ENCODE results near the gene ATP2A2. TPM values are rescaled to one million over a fixed set of nuclear protein-coding genes. Genes with fewer than 3 reads are reported as not detected.

The ATP2A2 gene
- 3,087 TPM for total RNA-seq
- long read RNA-seq, partial matches to known transcripts = 820 of 1,072 reads
- long read RNA-seq, other reads (novel, unspliced or antisense) = 251 of 1,072 reads

DNA sequence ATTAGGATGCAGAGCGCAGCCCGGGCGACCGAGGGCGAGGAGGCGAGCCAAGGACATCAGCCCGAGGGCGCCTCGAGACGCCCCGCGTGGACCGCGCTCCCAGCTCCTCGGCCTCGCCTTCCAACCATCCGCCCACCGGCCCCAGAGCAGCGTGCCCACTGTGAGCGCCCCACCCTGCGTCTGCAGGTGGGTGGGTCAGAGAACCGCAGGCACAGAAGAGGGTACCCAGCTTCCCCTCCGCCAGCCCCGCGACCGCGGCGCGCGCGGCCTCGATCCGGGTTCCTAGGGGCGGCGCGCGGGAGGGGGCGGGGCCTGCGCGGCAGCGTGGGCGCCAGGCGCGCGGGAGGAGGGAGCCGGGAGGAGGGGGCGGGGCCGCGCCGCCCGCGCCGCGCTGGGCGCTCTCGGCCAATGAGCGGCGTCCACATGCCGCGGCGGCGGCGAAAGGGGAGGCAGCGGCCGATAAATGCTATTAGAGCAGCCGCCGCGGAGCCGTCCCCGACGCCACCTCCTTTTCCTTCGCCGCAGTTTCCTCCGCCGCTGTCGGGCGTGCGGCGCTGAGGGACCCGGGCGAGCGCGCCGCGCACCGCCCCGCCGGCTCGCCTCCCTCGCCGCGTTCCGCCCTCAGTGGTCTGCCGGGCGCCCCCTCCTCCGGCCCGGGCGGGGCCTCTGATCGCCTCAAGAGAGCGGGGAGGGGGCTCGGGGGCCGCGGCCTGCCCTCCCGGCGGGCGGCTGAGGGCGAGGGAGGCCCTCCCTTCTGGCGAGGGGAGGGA, at the start of gene ATP2A2:
Gene ATP2A2 (plus strand): TSS at position 469 of the 770 bp plus-strand sequence. CDS start 543 bp downstream, outside the sequence.
- ATAC-seq (ENCODE audit: poor library complexity) = peak; percentile 89

DNA sequence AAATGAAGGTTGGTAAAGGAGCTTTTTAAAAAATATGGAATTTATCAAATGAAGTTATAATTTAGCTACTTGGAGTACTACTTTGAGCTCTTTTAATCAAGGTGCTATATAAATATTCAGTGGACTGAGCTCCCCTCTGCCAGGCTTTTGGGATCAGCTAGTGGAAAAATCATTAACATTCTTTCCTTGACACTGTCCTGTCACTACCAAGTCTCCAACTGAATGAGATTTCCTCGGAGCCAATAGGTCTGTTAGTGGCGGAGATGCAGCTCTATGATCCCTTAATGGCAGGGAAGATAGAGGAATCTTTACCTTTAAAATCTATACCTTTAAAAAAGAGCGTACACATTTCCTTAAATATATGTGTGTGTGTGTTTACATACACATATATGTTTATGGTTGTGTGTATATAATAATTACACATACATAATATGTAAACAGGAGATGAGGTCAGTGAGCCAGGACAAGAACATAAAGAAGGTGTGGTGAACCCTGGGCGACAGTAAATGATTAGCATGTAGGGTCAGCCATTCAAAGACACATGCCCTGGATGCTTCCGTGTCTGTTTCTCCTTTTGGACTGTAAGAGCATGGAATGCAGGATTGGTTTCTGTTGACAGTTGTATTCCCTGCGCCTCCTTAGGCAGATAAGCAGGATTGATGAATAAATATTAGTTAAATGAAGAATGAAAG, 47.7 kb upstream of the ATP2A2 start:
- intact Hi-C loops (cut with DNase I) = no loop called here
- DNase-seq (no peak), ATAC-seq (ENCODE audit: poor library complexity) (peak; percentile 51)

More for the DNA sequence above, at the start of gene ATP2A2:
- peak; percentile 95 for DNase-seq
- intact Hi-C loops (cut with DNase I) = loop anchor here (5.0 kb wide), 2 partner anchors 34 to 59 kb away; no protein-coding TSS in a partner anchor

DNA sequence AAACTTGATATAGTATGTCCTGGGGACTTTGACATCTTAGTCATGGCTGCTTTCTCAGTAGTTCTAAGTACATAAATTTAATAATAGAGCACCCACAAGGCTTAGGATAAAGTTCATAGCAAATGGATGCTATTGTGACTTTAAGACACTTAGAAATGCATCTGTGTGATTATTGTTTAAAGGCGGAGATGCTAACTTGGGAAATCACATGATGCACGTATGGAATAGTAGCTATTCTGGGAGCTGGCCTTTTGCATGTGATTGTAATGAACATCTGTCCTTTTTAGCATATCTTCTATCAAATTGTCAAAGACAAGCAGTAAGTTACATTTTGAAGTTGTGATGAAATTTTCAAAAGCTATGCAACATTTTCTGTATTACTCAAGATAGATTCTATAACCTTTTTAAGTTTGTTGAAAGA, 46.7 kb upstream of the ATP2A2 start:
- intact Hi-C loops (cut with DNase I) = no loop called here
- ATAC-seq (ENCODE audit: poor library complexity) (peak; percentile 13), DNase-seq (no peak)

DNA sequence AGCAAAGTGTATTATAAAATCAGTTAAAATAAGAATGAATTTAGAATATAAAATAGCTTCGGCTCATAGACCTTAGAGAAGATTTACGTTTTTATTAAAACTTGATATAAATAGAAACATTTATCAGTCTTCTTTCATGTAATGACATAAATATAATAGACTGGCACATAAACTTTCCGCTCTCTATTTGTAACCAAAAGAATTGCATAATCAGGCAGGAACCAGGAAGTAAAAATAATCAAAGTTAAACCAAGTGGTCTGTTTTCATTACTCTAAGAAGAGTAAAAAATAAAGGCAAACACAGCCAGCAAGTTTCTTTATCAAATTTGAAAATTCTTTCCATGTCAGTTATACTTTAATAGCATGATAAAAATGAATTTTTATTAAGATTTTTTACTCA, 46.3 kb upstream of the ATP2A2 start:
- no peak for DNase-seq
- intact Hi-C loops (cut with DNase I) = no loop called here
- peak; percentile 60 for ATAC-seq (ENCODE audit: poor library complexity)

DNA sequence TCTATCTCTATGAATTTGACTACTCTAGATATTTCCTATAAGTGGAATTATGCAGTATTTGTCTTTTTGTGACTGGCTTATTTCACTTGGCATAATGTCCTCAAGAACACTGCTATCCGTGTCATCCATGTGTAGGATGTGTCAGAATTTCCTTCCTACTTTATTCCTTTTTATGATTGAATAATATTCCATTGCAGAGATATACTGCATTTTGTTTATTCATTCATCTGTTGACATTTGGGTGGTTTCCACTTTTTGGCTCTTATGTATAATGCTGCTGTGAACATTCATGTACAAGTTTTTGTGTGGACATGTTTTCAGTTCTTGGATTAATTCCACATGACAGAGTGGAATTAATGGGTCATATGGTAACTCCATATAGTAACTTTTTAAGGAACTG, 45.7 kb upstream of the ATP2A2 start:
- intact Hi-C loops (cut with DNase I) = no loop called here
- no peak for ATAC-seq (ENCODE audit: poor library complexity)

DNA sequence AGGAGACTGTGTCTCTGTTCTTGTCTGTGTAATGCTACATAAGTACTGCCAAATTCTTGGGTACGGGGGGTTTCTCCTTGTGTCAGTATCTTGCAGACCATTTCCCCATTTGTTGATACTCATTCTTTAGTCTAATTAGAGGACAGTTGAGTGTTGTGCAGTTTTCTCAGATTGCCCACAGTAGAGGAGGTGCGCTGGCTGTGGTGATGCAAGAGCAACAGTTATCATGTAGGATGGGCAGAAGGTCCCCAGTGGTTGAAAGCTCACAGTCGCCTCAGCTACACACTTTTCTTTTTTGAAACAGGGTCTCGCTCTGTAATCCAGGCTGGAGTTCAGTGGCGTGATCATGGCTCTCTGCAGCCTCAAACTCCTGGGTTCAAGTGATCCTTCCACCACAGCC, 37.8 kb upstream of the ATP2A2 start:
- ATAC-seq (ENCODE audit: poor library complexity) = no peak
- intact Hi-C loops (cut with DNase I) = no loop called here
- no peak for DNase-seq

More for the DNA sequence above, 45.7 kb upstream of the ATP2A2 start:
- no peak for DNase-seq

DNA sequence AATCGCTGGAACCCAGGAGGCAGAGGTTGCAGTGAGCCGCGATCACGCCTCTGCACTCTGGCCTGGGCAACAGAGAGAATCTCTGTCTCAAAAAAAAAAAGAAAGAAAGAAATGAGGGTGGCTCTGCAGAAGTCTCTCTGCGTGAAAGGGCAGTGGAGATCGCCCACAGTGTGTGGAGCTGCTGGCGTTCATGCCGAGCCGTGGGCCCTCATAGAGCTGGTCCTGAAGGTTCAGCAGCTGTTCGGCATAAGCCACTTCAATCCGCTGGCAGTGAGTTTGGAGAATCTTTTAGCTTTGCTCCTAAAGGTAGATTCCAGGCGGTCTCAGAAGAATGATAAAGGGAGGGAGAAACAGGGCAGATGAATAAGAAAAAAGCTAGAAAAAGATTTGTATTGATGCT, 36.7 kb upstream of the ATP2A2 start:
- no peak for DNase-seq
- intact Hi-C loops (cut with DNase I) = no loop called here
- peak; percentile 17 for ATAC-seq (ENCODE audit: poor library complexity)

DNA sequence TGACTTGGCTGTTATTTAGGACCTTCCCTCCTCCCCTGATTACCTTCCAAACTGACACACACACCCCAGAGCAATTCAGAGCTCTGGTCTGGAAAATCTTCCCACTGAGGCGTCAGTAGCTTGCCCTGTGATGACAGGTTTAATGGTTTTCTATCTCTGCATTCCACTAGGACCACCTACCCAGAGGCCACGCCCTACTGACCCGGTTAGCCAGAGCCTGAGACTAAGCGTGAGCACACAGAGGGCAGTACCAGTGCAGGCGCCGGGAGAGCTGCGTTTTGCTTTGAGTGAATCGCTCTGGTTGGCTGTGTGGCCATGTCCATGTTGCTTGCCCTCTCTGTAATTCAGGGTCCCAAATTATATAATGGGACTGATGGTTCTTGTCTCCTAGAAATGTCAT, 36.2 kb upstream of the ATP2A2 start:
- intact Hi-C loops (cut with DNase I) = loop anchor here (5.0 kb wide), 2 partner anchors 37 to 138 kb away; partner anchors contain the start of gene ATP2A2
- ATAC-seq (ENCODE audit: poor library complexity) = peak; percentile 70
- peak; percentile 86 for DNase-seq

DNA sequence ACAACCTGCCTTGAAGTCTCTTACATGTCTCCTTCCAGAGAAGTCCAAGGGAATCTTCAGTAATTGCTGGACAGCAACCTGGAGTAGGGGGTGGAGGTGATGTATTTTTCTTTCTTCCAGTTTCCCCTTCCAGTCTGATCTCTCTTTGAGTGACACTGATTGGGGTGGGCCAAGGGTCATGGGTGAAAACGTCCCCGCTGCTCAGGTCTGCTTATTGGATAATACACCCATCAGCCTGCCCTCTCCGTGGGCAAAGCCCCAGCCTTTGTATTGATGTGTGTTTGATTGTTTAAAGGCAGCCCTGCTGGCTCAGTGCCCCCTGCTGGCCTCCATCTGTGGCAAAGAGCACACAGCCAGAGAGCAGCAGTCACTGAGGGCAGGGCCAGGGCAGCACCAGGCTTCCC, 35.7 kb upstream of the ATP2A2 start:
- DNase-seq = peak; percentile 83
- peak; percentile 36 for ATAC-seq (ENCODE audit: poor library complexity)
- intact Hi-C loops (cut with DNase I) = loop anchor here (5.0 kb wide), 2 partner anchors 37 to 138 kb away; partner anchors contain the start of gene ATP2A2

DNA sequence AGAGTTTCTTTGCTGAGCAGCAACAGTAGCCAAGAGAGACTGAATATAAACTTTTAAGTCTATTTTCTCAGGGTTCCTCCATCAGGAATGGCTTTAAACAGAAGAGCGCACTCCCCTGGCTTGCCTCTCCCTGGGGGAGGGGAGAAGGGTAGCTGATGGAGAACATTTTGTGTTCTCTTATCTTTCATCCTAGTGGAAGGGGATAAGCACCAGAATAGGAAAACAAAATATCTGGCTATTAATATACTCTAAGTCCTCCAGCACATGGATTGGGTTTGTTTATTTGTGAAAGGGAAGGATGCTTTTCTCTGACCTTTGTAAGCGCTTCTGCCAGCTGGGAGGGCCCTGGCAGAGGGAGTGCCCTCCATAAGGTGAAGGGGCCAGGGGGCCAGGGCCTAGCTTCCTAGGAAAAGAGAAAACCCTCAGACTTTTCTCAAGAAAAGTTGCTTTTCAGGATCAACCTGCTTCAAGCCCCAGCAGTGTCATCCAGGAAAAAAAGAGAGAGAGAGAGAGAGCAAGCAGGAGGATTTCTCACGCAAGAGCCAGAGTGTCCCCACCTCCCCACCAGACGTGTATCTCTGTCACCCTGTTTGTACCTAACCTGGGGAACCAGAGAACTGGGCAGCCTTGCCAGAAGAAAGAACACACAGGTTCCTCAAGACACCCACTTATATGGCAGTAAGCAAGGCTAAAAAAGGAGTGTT, 34.3 kb upstream of the ATP2A2 start:
- intact Hi-C loops (cut with DNase I) = loop anchor here (5.0 kb wide), 2 partner anchors 36 to 139 kb away; partner anchors contain the start of gene ATP2A2
- ATAC-seq (ENCODE audit: poor library complexity) (peak; percentile 47), DNase-seq (no peak)

DNA sequence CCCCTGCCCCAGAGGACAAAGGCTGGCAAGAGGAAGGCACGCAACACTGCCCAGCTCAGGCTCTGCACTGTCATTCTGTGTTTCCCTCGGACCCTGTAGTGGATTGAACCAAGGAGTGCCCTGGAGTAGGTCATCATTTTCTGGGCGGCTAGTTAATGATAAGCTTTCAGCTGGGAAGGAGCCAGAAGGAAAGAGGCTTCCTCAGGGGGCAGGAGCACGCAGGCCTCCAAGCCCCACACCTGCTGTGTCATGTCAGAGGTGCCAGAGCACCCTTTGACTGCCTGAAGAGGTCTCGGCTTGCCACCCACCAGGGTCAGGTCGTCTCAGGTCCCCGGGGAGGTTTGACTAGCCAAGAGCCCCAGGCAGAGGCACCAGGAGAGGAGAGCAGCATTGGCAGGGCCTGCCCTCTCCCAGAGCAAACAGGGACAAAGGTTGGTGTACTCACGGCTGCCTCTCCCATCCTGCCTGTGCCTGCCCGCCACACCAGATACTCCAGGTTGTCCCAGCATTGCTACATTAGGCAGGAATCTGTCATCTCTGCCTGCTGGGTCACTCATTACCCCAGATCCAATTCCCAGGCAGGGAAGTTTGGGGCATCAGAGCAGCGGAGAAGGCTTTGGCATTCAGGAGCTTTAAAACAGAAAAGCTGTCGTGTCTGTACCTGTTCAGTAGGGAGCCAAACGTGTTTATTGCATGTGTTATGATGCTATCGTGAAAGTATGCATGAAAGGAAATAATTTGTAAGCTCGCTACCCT, 33.5 kb upstream of the ATP2A2 start:
- DNase-seq = peak; percentile 68
- ATAC-seq (ENCODE audit: poor library complexity) = peak; percentile 50
- intact Hi-C loops (cut with DNase I) = loop anchor here (5.0 kb wide), 2 partner anchors 35 to 140 kb away; partner anchors contain the start of gene ATP2A2

DNA sequence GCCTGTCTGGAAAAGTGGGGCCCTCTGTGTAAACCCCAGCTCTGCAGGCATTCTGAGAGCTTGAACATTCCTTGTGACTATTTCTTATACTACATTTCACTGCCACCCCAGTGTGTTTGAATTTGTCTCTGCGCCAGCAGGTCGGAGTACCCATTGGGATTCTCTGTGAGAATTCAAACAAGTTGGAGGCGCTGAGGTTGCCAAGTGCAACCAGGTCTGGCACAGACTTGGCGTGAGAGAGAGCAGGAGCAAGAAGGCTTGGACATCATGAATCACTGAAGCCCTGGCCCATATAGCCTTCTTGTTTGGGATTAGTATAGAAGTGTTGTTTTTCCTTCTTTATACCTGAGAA, 33.0 kb upstream of the ATP2A2 start:
- ATAC-seq (ENCODE audit: poor library complexity) = no peak
- intact Hi-C loops (cut with DNase I) = loop anchor here (5.0 kb wide), 2 partner anchors 34 to 141 kb away; partner anchors contain the start of gene ATP2A2

DNA sequence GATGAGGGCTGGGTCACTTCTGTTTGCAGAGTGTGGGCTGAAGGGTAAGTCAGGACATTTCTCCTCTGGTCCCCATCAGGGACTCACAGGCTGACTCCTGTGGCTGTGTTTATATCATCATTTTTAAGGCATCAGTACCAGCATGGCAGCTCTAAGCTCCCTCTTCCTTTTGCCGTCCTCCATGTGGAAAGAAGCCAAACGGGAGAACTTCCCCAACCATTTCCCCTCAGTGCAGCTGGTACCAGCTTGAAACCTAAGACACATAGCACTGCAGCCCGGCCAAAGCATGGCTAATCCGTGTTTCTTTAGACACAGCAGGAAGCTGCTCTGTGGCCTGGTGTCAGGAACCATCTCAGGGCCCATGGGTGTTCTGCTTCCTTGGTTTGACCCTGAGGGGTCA, 31.9 kb upstream of the ATP2A2 start:
- intact Hi-C loops (cut with DNase I) = loop anchor here (5.0 kb wide), 2 partner anchors 33 to 142 kb away; partner anchors contain the start of gene ATP2A2
- no peak for ATAC-seq (ENCODE audit: poor library complexity)

More for the DNA sequence above, 33.0 kb upstream of the ATP2A2 start:
- DNase-seq = no peak

DNA sequence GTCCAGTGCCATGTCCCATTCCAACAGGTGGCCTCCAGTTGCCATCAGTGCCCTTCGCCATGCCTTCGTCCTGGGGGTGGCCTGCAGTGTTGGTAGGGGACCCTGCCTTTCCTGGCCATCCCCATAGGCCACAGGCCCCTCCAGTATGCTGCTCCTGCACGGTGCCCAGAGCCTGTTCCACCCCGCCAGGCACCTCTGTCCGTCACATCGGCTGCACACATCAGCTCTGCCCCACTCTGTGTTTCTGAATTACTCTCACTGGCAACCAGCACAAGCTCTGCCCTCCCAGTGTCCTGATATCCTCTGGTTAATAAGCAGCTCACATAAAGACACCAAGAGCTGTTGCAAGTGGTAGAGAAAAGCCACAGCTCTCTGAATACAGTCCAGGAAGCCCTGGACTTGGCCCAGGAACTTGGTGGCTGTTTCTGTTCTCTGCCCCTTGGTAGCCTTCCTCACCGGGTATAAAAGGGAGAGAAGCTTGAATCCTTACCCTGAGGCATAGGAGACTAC, 31.3 kb upstream of the ATP2A2 start:
- DNase-seq (peak; percentile 61), ATAC-seq (ENCODE audit: poor library complexity) (peak; percentile 34)
- intact Hi-C loops (cut with DNase I) = loop anchor here (5.0 kb wide), 2 partner anchors 33 to 142 kb away; partner anchors contain the start of gene ATP2A2

More for the DNA sequence above, 31.9 kb upstream of the ATP2A2 start:
- DNase-seq = no peak

DNA sequence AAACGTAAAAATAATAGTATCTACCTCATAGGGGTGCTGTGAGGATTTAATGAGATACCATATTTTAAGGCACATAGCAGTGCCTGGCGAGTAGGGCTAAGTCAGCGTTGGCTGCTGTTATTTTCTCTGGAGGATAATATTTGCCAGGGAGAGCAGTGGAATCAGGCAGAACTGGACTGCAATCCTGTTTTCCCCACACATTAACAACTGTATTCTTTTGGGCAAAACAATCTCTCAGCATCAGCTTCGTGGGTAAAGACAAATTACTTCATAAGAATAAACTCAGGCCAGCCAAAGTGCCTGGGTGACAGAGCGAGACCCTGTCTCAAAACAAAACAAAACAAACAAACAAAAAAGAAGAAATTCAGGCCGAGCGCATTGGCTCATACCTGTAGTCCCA, 29.7 kb upstream of the ATP2A2 start:
- intact Hi-C loops (cut with DNase I) = no loop called here
- no peak for DNase-seq

DNA sequence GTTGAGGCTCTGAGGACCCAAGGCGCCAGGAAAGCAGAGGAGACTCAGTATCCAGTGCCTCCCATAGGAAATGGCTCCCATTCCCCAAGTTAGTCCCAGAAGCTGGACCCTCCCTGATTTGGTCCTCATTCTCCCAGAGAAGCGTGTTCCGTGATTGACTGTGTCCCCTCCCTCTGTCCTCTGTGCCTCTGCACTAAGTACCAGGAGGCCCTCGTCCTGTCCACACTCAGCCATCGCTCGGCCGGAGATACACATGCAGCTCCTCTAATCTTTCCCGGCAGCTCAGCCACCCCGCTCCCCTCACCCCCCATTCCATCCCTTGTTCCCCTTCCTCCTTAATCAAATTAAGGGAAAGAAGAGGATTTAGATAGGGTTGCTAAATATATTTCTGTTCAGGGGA, 28.3 kb upstream of the ATP2A2 start:
- intact Hi-C loops (cut with DNase I) = no loop called here
- ATAC-seq (ENCODE audit: poor library complexity) (peak; percentile 80), DNase-seq (peak; percentile 88)

More for the DNA sequence above, 29.7 kb upstream of the ATP2A2 start:
- ATAC-seq (ENCODE audit: poor library complexity) = no peak

DNA sequence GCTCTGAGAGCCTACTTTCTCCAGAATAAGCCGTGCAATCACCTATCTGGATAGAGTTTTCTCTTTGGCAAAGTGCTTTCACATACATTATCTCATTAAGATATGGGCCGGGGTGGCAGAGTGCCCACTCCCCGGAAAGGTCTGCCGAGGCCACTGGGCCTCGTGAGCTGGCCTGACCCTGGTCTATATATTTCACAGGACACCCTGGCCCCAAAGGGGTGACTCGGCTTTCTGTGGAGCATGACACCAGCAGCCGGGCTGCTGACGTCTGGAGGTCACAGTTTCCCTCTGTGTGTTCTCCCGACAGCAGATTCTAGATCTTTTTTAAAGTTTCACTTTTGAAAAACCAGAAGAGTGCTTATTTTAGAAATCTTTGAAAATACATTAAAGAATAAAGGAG, 27.9 kb upstream of the ATP2A2 start:
- intact Hi-C loops (cut with DNase I) = no loop called here
- DNase-seq = peak; percentile 87
- ATAC-seq (ENCODE audit: poor library complexity) = peak; percentile 78

All from Right ventricle myocardium superior (tissue), 1 donor.